CD14-positive monocyte (primary cell): ENCODE measurements around the gene ADPRM. TPM values are rescaled to one million over a fixed set of nuclear protein-coding genes. Genes with fewer than 3 reads are reported as not detected.

Experiments
- DNase-seq, 3 donors: peaks; one replicate each; pipeline ENCODE4 v3.0.0-alpha.2; 2011 to 2022
- H2AFZ ChIP-seq: 2 replicates; pipeline ENCODE4 v1.6.0; 2012; ENCODE audit warnings: mild to moderate bottlenecking, low read depth, low read length, inconsistent platforms; ENCODE audit not compliant: insufficient read depth, poor library complexity, severe bottlenecking
- H3K27ac ChIP-seq, 2 donors: 1 replicate in 1 of 2; 2 replicates in 1 of 2; pipeline ENCODE4 v1.5.1; 2012 to 2013; ENCODE audit warnings: low read length in 2 of 2, control low read depth in 1 of 2, inconsistent platforms in 1 of 2, low read depth in 1 of 2, mild to moderate bottlenecking in 1 of 2
- H3K27me3 ChIP-seq, 2 donors: one replicate each; pipeline versions ENCODE4 v1.6.0 to v1.6.1; 2011 to 2013; ENCODE audit warnings: low read length in 2 of 2; ENCODE audit not compliant: control insufficient read depth in 2 of 2, insufficient read depth in 2 of 2
- H3K36me3 ChIP-seq, 2 donors: replicated peaks in 1 of 2; 1 replicate in 1 of 2; 2 replicates in 1 of 2; pipeline versions ENCODE4 v1.5.1 to v1.6.1; 2012 to 2013; ENCODE audit warnings: low read length in 2 of 2, control low read depth in 1 of 2, inconsistent platforms in 1 of 2, mild to moderate bottlenecking in 1 of 2; ENCODE audit not compliant: insufficient read depth in 2 of 2, control insufficient read depth in 1 of 2
- H3K4me1 ChIP-seq, 2 donors: 1 replicate in 1 of 2; 2 replicates in 1 of 2; pipeline versions ENCODE4 v1.5.1 to v1.6.1; 2012 to 2013; ENCODE audit warnings: low read length in 2 of 2, control low read depth in 1 of 2, inconsistent platforms in 1 of 2, mild to moderate bottlenecking in 1 of 2, moderate library complexity in 1 of 2; ENCODE audit not compliant: insufficient read depth in 2 of 2, control insufficient read depth in 1 of 2
- H3K4me2 ChIP-seq: replicated peaks from 2 replicates; pipeline ENCODE3; 2012; ENCODE audit warnings: low read length, moderate library complexity, mild to moderate bottlenecking; ENCODE audit not compliant: poor library complexity, severe bottlenecking; ENCODE audit errors: extremely low read depth
- H3K4me3 ChIP-seq, 3 experiments: fragments of 200-600 bp in 1 of 3; sonication (generic) in 1 of 3; replicated peaks in 1 of 3; 1 replicate in 2 of 3; 2 replicates in 1 of 3; pipeline ENCODE4 v1.5.1; 2011 to 2013; ENCODE audit warnings: low read length in 3 of 3, mild to moderate bottlenecking in 3 of 3, control low read depth in 2 of 3, low read depth in 2 of 3, inconsistent platforms in 1 of 3, moderate library complexity in 1 of 3
- H3K79me2 ChIP-seq: 2 replicates; pipeline ENCODE4 v1.6.0; 2012; ENCODE audit warnings: mild to moderate bottlenecking, control low read depth, inconsistent platforms, low read length, moderate library complexity; ENCODE audit not compliant: insufficient read depth
- H3K9ac ChIP-seq: 2 replicates; pipeline ENCODE4 v1.6.0; 2017; ENCODE audit warnings: low read length, mild to moderate bottlenecking; ENCODE audit not compliant: insufficient read depth, poor library complexity, severe bottlenecking
- H3K9me3 ChIP-seq, 2 donors: replicated peaks in 1 of 2; 1 replicate in 1 of 2; 2 replicates in 1 of 2; pipeline versions ENCODE4 v1.5.1 to v1.6.1; 2012 to 2013; ENCODE audit warnings: low read length in 2 of 2, control low read depth in 1 of 2; ENCODE audit not compliant: control insufficient read depth in 1 of 2, insufficient read depth in 1 of 2
- H4K20me1 ChIP-seq: 2 replicates; pipeline ENCODE4 v1.6.0; 2012; ENCODE audit warnings: mild to moderate bottlenecking, low read length, control low read depth, moderate library complexity; ENCODE audit not compliant: insufficient read depth
- H3K27ac Mint-ChIP-seq, 7 donors: one replicate each; pipeline ENCODE4 v1.8.0; 2020; ENCODE audit warnings: mild to moderate bottlenecking in 7 of 7, mixed read lengths in 7 of 7, moderate library complexity in 6 of 7, inconsistent platforms in 2 of 7
- H3K27me3 Mint-ChIP-seq, 3 donors: one replicate each; pipeline ENCODE4 v1.8.0; 2021 to 2022; ENCODE audit warnings: low read depth in 3 of 3, mild to moderate bottlenecking in 3 of 3, mixed read lengths in 3 of 3, moderate library complexity in 3 of 3, inconsistent platforms in 1 of 3
- H3K36me3 Mint-ChIP-seq, 2 donors: one replicate each; pipeline ENCODE4 v1.8.0; 2020; ENCODE audit warnings: mixed read lengths in 2 of 2, inconsistent platforms in 1 of 2, mild to moderate bottlenecking in 1 of 2
- H3K4me1 Mint-ChIP-seq: one replicate; pipeline ENCODE4 v1.8.0; 2020; ENCODE audit warnings: mild to moderate bottlenecking, mixed read lengths
- H3K4me3 Mint-ChIP-seq, 2 donors: one replicate each; pipeline ENCODE4 v1.8.0; 2020; ENCODE audit warnings: mild to moderate bottlenecking in 2 of 2, mixed read lengths in 2 of 2, moderate library complexity in 1 of 2
- H3K9me3 Mint-ChIP-seq, 7 donors: one replicate each; pipeline ENCODE4 v1.8.0; 2020 to 2022; ENCODE audit warnings: mixed read lengths in 7 of 7, mild to moderate bottlenecking in 6 of 7, moderate library complexity in 6 of 7, inconsistent platforms in 2 of 7
- WGBS: methylation state at CpG from one replicate; pipeline ENCODE4 v1.1.5; 2013; ENCODE audit warnings: missing lambda C conversion rate; ENCODE audit not compliant: insufficient coverage; 5-methylcytosine and 5-hydroxymethylcytosine counted together
- intact Hi-C, 2 donors: fragments of 100-400 bp; cut with micrococcal nuclease; formaldehyde crosslinking; loops; one replicate each; pipeline versions ENCODE4 v1.15.0 to v1.15.1; 2023
- polyA plus RNA-seq, 3 donors: library from polyadenylated mRNA; depleted of rRNA in 1 of 3; unstranded in 2 of 3; stranded (reverse) in 1 of 3; fragments of 300-500 nt in 2 of 3; fragments of >200 nt in 1 of 3; fragmentation: Illumina TruSeq in 2 of 3; gene quantifications; 1 replicate in 2 of 3; 2 replicates in 1 of 3; pipeline ENCODE4 v1.2.3, GENCODE V29; 2012 to 2021
- TF ChIP-seq, protein P1 (sequence below): fragments of 200-600 bp; IDR thresholded peaks from one replicate; pipeline ENCODE4 v1.8.0; 2022; ENCODE audit warnings: antibody characterized with exemption, mild to moderate bottlenecking

The ADPRM gene
- polyA plus RNA-seq, 3 donors = 6.0 to 9.3 (median 7.5) TPM

- Mint-ChIP-seq H3K27me3 (peaks cover 0 to 9% (median 4%) of the 10 kb centered on the region in 3 donors), H3K27ac (no peak overlapping the region), H3K9me3 (peaks cover 0 to 3% (median 0%) of the 10 kb centered on the region in 7 donors), H3K4me3 (no peak overlapping the region), H3K36me3 (no peaks in the 10 kb centered on the region), H3K4me1 (peaks cover 10% of the 10 kb centered on the region)
- intact Hi-C loops = no loop called here
- DNase-seq = no peak
- H3K9me3 ChIP-seq = no peaks in the 10 kb centered on the region
- no peak overlapping the region for H2AFZ ChIP-seq
- 67% methylated on average over 1 of the region's 2 CpGs for WGBS
- no peaks in the 10 kb centered on the region for H3K36me3 ChIP-seq
- H3K4me2 ChIP-seq = no peak overlapping the region
- TF ChIP-seq, protein P1, sequence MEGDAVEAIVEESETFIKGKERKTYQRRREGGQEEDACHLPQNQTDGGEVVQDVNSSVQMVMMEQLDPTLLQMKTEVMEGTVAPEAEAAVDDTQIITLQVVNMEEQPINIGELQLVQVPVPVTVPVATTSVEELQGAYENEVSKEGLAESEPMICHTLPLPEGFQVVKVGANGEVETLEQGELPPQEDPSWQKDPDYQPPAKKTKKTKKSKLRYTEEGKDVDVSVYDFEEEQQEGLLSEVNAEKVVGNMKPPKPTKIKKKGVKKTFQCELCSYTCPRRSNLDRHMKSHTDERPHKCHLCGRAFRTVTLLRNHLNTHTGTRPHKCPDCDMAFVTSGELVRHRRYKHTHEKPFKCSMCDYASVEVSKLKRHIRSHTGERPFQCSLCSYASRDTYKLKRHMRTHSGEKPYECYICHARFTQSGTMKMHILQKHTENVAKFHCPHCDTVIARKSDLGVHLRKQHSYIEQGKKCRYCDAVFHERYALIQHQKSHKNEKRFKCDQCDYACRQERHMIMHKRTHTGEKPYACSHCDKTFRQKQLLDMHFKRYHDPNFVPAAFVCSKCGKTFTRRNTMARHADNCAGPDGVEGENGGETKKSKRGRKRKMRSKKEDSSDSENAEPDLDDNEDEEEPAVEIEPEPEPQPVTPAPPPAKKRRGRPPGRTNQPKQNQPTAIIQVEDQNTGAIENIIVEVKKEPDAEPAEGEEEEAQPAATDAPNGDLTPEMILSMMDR = peak; percentile 20
- H4K20me1 ChIP-seq = no peaks in the 10 kb centered on the region
- no peak overlapping the region for H3K27ac ChIP-seq
- no peaks in the 10 kb centered on the region for H3K27me3 ChIP-seq
- no peak overlapping the region for H3K9ac ChIP-seq
- no peaks in the 10 kb centered on the region for H3K4me1 ChIP-seq
- H3K4me3 ChIP-seq = no peak overlapping the region
- H3K79me2 ChIP-seq = no peaks in the 10 kb centered on the region
These were observed 56.7 kb downstream of the ADPRM start for GRCh38 chr17:10754109-10754508.

DNA sequence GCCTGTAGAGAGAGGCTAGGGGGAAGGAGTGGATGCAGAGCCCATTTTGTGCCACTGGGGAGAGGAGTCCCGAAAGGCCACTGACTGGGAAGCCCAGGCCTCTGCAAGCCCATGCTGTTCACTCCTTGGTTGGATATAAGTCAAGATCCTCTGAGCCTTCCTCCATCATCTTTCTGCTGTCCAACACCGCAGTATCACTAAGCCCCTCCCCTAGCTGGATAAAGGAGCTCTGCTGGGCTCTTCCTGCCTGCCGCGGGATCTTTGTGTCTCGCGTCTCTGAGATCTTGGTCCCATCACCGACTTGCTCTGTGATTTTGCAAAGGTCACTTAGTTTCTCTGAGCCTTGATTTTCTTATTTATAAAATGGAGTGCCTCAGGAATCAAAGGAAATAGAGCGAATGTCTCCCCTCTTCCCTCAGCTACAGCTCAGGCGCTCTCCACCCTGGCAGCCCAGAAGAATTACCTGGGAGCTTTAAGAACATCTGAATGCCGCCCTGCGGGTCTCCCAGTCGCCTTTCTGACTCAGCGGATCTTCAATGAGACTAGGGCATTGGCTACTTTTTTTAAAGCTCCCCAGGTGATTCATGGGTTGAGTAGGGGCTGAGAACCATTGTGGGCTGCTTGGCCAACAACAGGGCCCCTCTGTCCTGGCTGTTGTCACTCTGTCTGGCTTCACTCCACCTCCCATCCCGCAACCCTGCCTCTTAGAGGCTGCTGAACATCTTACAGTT lies 57.6 kb downstream of the ADPRM start:
- H3K4me3 ChIP-seq = no peak overlapping the region
- no peaks in the 10 kb centered on the region for H3K9me3 ChIP-seq
- Mint-ChIP-seq H3K4me3 (no peak overlapping the region), H3K27me3 (peaks cover 0 to 7% (median 2%) of the 10 kb centered on the region in 3 donors), H3K36me3 (no peaks in the 10 kb centered on the region), H3K27ac (peak overlapping the region in 1 of 7 donors; percentile 43), H3K4me1 (peaks cover 10% of the 10 kb centered on the region), H3K9me3 (peaks cover 0 to 3% (median 0%) of the 10 kb centered on the region in 7 donors)
- 90% methylated on average over 8 of the region's 14 CpGs for WGBS
- no peak overlapping the region for H3K9ac ChIP-seq
- DNase-seq = no peak
- H2AFZ ChIP-seq = no peak overlapping the region
- no peak overlapping the region for H3K27ac ChIP-seq
- intact Hi-C loops = no loop called here
- no peaks in the 10 kb centered on the region for H3K36me3 ChIP-seq
- no peaks in the 10 kb centered on the region for H3K4me1 ChIP-seq
- no peaks in the 10 kb centered on the region for H4K20me1 ChIP-seq
- TF ChIP-seq, protein P1 = no peak
- no peaks in the 10 kb centered on the region for H3K27me3 ChIP-seq
- H3K4me2 ChIP-seq = no peak overlapping the region
- H3K79me2 ChIP-seq = no peaks in the 10 kb centered on the region
